GM19463 (cell line): ENCODE measurements around the gene KANSL1L.
"Not testable (repeated sequence)": the region's sequence is repeated elsewhere in the genome, so short reads cannot be mapped to it uniquely, and the experiment has no call there.

ENCODE experiments used
- ATAC-seq: cut with Tn5 transposase; IDR thresholded peaks from one replicate; pipeline ENCODE4 v1.9.1; 2021; ENCODE audit warnings: mild to moderate bottlenecking, moderate library complexity; ENCODE audit not compliant: unreplicated experiment

The KANSL1L gene

GRCh38 chr2:210171309-210172218, at the start of gene KANSL1L:
Gene KANSL1L, minus strand, starts transcription at chr2:210171409. Its CDS starts 16,827 bp downstream, at chr2:210154582.
- peak; percentile 63 for ATAC-seq

GRCh38 chr2:210215120-210215519, 43.9 kb upstream of the KANSL1L start:
- no peak for ATAC-seq

- no peak for ATAC-seq
Observed at GRCh38 chr2:210210185-210210584, 39.0 kb upstream of the KANSL1L start.

GRCh38 chr2:210207929-210208328, 36.7 kb upstream of the KANSL1L start:
- ATAC-seq, result no peak

- ATAC-seq, result no peak
Observed at GRCh38 chr2:210203558-210203957, 32.3 kb upstream of the KANSL1L start.

GRCh38 chr2:210203147-210203546, 31.9 kb upstream of the KANSL1L start:
- ATAC-seq, result no peak

- ATAC-seq, result no peak
Observed at GRCh38 chr2:210199854-210200253, 28.6 kb upstream of the KANSL1L start.

GRCh38 chr2:210199186-210199765, 28.1 kb upstream of the KANSL1L start:
- no peak for ATAC-seq

GRCh38 chr2:210198326-210198725, 27.1 kb upstream of the KANSL1L start:
- ATAC-seq, result no peak

- no peak for ATAC-seq
Observed at GRCh38 chr2:210197720-210198119, 26.5 kb upstream of the KANSL1L start.

GRCh38 chr2:210195101-210195852, 24.1 kb upstream of the KANSL1L start:
- no peak for ATAC-seq

GRCh38 chr2:210190345-210190744, 19.1 kb upstream of the KANSL1L start:
- peak; percentile 64 for ATAC-seq

- peak; percentile 45 for ATAC-seq
Observed at GRCh38 chr2:210189452-210190138, 18.4 kb upstream of the KANSL1L start.

GRCh38 chr2:210188755-210189154, 17.5 kb upstream of the KANSL1L start:
- ATAC-seq, result no peak

GRCh38 chr2:210188190-210188589, 17.0 kb upstream of the KANSL1L start:
- no peak for ATAC-seq

- ATAC-seq, result not testable (repeated sequence)
Observed at GRCh38 chr2:210183936-210184335, 12.7 kb upstream of the KANSL1L start.

- not testable (repeated sequence) for ATAC-seq
Observed at GRCh38 chr2:210181606-210182088, 10.4 kb upstream of the KANSL1L start.

GRCh38 chr2:210181033-210181605, 9.9 kb upstream of the KANSL1L start:
- ATAC-seq, result not testable (repeated sequence)

GRCh38 chr2:210180477-210180876, 9.3 kb upstream of the KANSL1L start:
- no peak for ATAC-seq

GRCh38 chr2:210179351-210179990, 8.3 kb upstream of the KANSL1L start:
- no peak for ATAC-seq
